Endothelial cell of umbilical vein (primary cell): Measurements from ENCODE around the gene ANAPC5. TPM values are rescaled to one million over a fixed set of nuclear protein-coding genes. Genes with fewer than 3 reads are reported as not detected.

Source experiments
- BruUV-seq: library from RNA; stranded (reverse); fragments of 400-500 nt; replicated peaks from 2 replicates; lab custom pipeline; 2021; lab: Mats Ljungman, UMichigan
- CTCF ChIA-PET: fragments of 300-600, 350-600 bp; sonication (Branson Sonifier 250); formaldehyde crosslinking; loops from one replicate; lab custom pipeline; 2021; ENCODE audit warnings: antibody characterized with exemption, inconsistent platforms; lab: Charles Lee
- POLR2A ChIA-PET: fragments of 300-600, 350-600 bp; sonication (Branson Sonifier 250); formaldehyde crosslinking; loops from one replicate; lab custom pipeline; 2021; ENCODE audit warnings: antibody characterized with exemption, inconsistent platforms; lab: Charles Lee
- DNase-seq: peaks from one replicate; pipeline ENCODE4 v3.0.0-alpha.2; 2011; ENCODE audit warnings: low read depth, low spot score
- FAIRE-seq: peaks from 2 replicates; lab custom pipeline; 2011; peaks lifted over from hg19 to GRCh38; lab: Jason Lieb, UNC
- H2AFZ ChIP-seq: 2 replicates; pipeline ENCODE4 v1.6.0; 2012; ENCODE audit warnings: low read depth, low read length, control low read depth, inconsistent platforms
- H3K27ac ChIP-seq: 2 replicates; pipeline ENCODE4 v1.5.1; 2011; ENCODE audit warnings: low read depth, mild to moderate bottlenecking, control low read depth, low read length, moderate library complexity; ENCODE audit not compliant: insufficient read depth
- H3K27me3 ChIP-seq, 2 experiments: 2 replicates each; pipeline versions ENCODE4 v1.6.0 to v1.6.1; 2011; ENCODE audit warnings: low read length in 2 of 2, mixed read lengths in 1 of 2; ENCODE audit not compliant: control insufficient read depth in 2 of 2, insufficient read depth in 2 of 2
- H3K36me3 ChIP-seq, 2 experiments: 2 replicates in 1 of 2; 3 replicates in 1 of 2; pipeline ENCODE4 v1.5.1; 2011; ENCODE audit warnings: low read length in 2 of 2, mild to moderate bottlenecking in 1 of 2, moderate library complexity in 1 of 2; ENCODE audit not compliant: control insufficient read depth in 2 of 2, insufficient read depth in 2 of 2; ENCODE audit errors: extremely low read depth in 1 of 2
- H3K4me1 ChIP-seq: 3 replicates; pipeline ENCODE4 v1.5.1; 2011; ENCODE audit warnings: mild to moderate bottlenecking, low read length; ENCODE audit not compliant: control insufficient read depth, insufficient read depth; ENCODE audit errors: extremely low read depth
- H3K4me2 ChIP-seq: 2 replicates; pipeline ENCODE4 v1.6.1; 2011; ENCODE audit warnings: low read length, control low read depth, mixed read lengths; ENCODE audit not compliant: insufficient read depth
- H3K4me3 ChIP-seq, 3 experiments: fragments of 200-600 bp in 1 of 3; sonication (generic), shearing (Covaris generic) in 1 of 3; replicated peaks in 1 of 3; 2 replicates each; pipeline ENCODE4 v1.5.1; 2011 to 2016; ENCODE audit warnings: control low read depth in 3 of 3, low read length in 3 of 3, mild to moderate bottlenecking in 2 of 3, inconsistent platforms in 1 of 3, low read depth in 1 of 3, moderate library complexity in 1 of 3; ENCODE audit not compliant: insufficient read depth in 1 of 3
- H3K79me2 ChIP-seq: 2 replicates; pipeline ENCODE4 v1.6.0; 2012; ENCODE audit warnings: low read length, inconsistent platforms; ENCODE audit not compliant: control insufficient read depth, insufficient read depth
- H3K9ac ChIP-seq: replicated peaks from 2 replicates; pipeline ENCODE3; 2011; ENCODE audit warnings: low read length, control low read depth; ENCODE audit not compliant: insufficient read depth; ENCODE audit errors: extremely low read depth
- H3K9me1 ChIP-seq: replicated peaks from 3 replicates; pipeline ENCODE4 v1.6.0; 2011; ENCODE audit warnings: mild to moderate bottlenecking, low read length; ENCODE audit not compliant: control insufficient read depth, insufficient read depth; ENCODE audit errors: extremely low read depth
- H3K9me3 ChIP-seq: replicated peaks from 2 replicates; pipeline ENCODE4 v1.5.1; 2012; ENCODE audit warnings: low read length, inconsistent platforms; ENCODE audit not compliant: control insufficient read depth, insufficient read depth
- H4K20me1 ChIP-seq: replicated peaks from 2 replicates; pipeline ENCODE3; 2011; ENCODE audit warnings: mild to moderate bottlenecking, low read length; ENCODE audit not compliant: control insufficient read depth, insufficient read depth; ENCODE audit errors: extremely low read depth
- CTCF ChIP-seq, 2 donors: IDR thresholded peaks; 1 replicate in 1 of 2; 2 replicates in 1 of 2; pipeline ENCODE4 v1.5.1; 2011; ENCODE audit warnings: low read length in 2 of 2, mild to moderate bottlenecking in 2 of 2, moderate library complexity in 2 of 2, control low read depth in 1 of 2, inconsistent platforms in 1 of 2, low read depth in 1 of 2; ENCODE audit not compliant: insufficient read depth in 1 of 2; ENCODE audit errors: extremely low read depth in 1 of 2
- EZH2 ChIP-seq: IDR thresholded peaks from 2 replicates; pipeline ENCODE4 v1.6.1; 2012; ENCODE audit warnings: borderline replicate concordance, low read depth, mild to moderate bottlenecking, moderate library complexity, low read length, inconsistent platforms; ENCODE audit not compliant: severe bottlenecking
- FOS ChIP-seq: IDR thresholded peaks from 2 replicates; pipeline ENCODE4 v1.6.1; 2011; ENCODE audit warnings: mild to moderate bottlenecking, low read length, moderate library complexity, borderline replicate concordance; ENCODE audit not compliant: insufficient read depth
- GATA2 ChIP-seq: IDR thresholded peaks from 2 replicates; pipeline ENCODE4 v1.7.0; 2011; ENCODE audit warnings: low read depth, mild to moderate bottlenecking, moderate library complexity, mixed read lengths, low read length; ENCODE audit not compliant: insufficient read length, insufficient read depth
- JUN ChIP-seq: IDR thresholded peaks from 2 replicates; pipeline ENCODE4 v1.6.1; 2011; ENCODE audit warnings: borderline replicate concordance, low read depth; ENCODE audit not compliant: insufficient read length, insufficient read depth
- MAX ChIP-seq: IDR thresholded peaks from 2 replicates; pipeline ENCODE4 v1.6.1; 2011; ENCODE audit not compliant: insufficient read depth, insufficient read length
- MYC ChIP-seq: IDR thresholded peaks from one replicate; pipeline ENCODE4 v1.6.1; 2011; ENCODE audit warnings: mild to moderate bottlenecking, low read depth, low read length
- POLR2A ChIP-seq: IDR thresholded peaks from 2 replicates; pipeline ENCODE4 v1.6.1; 2012; ENCODE audit warnings: low read depth, mild to moderate bottlenecking, control low read depth, low read length
- POLR2AphosphoS5 ChIP-seq: IDR thresholded peaks from 2 replicates; pipeline ENCODE4 v1.6.1; 2012; ENCODE audit warnings: low read depth, mild to moderate bottlenecking, control low read depth, low read length, moderate library complexity; ENCODE audit not compliant: insufficient read depth
- dilution Hi-C: fragments of 300-500 bp; cut with MboI; formaldehyde crosslinking; loops from one replicate; pipeline ENCODE4 v1.15.0; 2019; ENCODE audit warnings: low sequenced_read_pairs; ENCODE audit not compliant: extremely low pct_ligation_motif_present
- intact Hi-C: fragments of 100-400 bp; cut with micrococcal nuclease; formaldehyde crosslinking; loops from one replicate; pipeline ENCODE4 v1.10.0; 2022
- polyA plus RNA-seq, 4 experiments: library from polyadenylated mRNA; depleted of rRNA in 3 of 4; stranded (reverse) in 3 of 4; unstranded in 1 of 4; fragments of >200 nt; gene quantifications; 2 replicates each; pipeline versions ENCODE4 v1.2.1 to v1.2.3, GENCODE V29; 2011 to 2012; ENCODE audit warnings: missing spikeins in 1 of 4
- total RNA-seq: library from RNA; stranded (reverse); gene quantifications from 2 replicates; pipeline ENCODE4 v1.2.3, GENCODE V29; 2021

The ANAPC5 gene
- total and polyA plus RNA-seq, 2 donors (not counting 3 experiments of a cell fraction or from before 2014, with no cell fraction given), result 133 to 168 TPM

GRCh38 chr12:121273364-121273896 lies 78.8 kb downstream of the ANAPC5 start:
- Histone ChIP-seq H3K9me3 (no peaks in the 10 kb centered on the region), H3K79me2 (peaks cover 7% of the 10 kb centered on the region), H3K4me1 (peaks cover 14% of the 10 kb centered on the region), H3K36me3 (peaks cover 7 to 11% of the 10 kb centered on the region in 2 experiments), H3K27ac (no peak overlapping the region), H3K4me3 (no peak overlapping the region), H3K9ac (no peak overlapping the region), H3K27me3 (no peaks in the 10 kb centered on the region), H2AFZ (no peak overlapping the region), H3K9me1 (no peaks in the 10 kb centered on the region), H4K20me1 (no peaks in the 10 kb centered on the region), H3K4me2 (no peak overlapping the region)
- ChIA-PET POLR2A (no interaction called here), CTCF (no interaction called here)
- dilution Hi-C loops (no loop called here), intact Hi-C loops (no loop called here)
- DNase-seq (no peak), FAIRE-seq (no peak)
- BruUV-seq, result no TSS peak
- TF ChIP-seq MYC, result no peak

GRCh38 chr12:121267822-121268221 lies 84.4 kb downstream of the ANAPC5 start:
- CTCF ChIA-PET, result no interaction called here
- Histone ChIP-seq H3K9me3 (no peaks in the 10 kb centered on the region), H3K9ac (no peak overlapping the region), H4K20me1 (no peaks in the 10 kb centered on the region), H3K36me3 (peaks cover 8 to 11% of the 10 kb centered on the region in 2 experiments), H3K27me3 (no peaks in the 10 kb centered on the region), H3K4me2 (no peak overlapping the region), H3K4me1 (peaks cover 6% of the 10 kb centered on the region), H3K9me1 (no peaks in the 10 kb centered on the region), H3K4me3 (no peak overlapping the region), H2AFZ (no peak overlapping the region), H3K79me2 (no peaks in the 10 kb centered on the region), H3K27ac (no peak overlapping the region)
- POLR2A ChIA-PET, result no interaction called here
- BruUV-seq, result no TSS peak
- FAIRE-seq (no peak), DNase-seq (no peak)
- intact Hi-C loops (no loop called here), dilution Hi-C loops (no loop called here)
- TF ChIP-seq CTCF (IDR thresholded peaks at IDR 0.05; ENCODE audit: extremely low read depth in 1 of 2, insufficient read depth in 1 of 2, low read depth in 1 of 2, low read length in 2 of 2) (no peak), FOS (no peak), EZH2 (no peak), POLR2AphosphoS5 (no peak), MYC (no peak), POLR2A (no peak), GATA2 (no peak), MAX (no peak), JUN (no peak)
